HCT116 (cell line): ENCODE results near the gene AMBP. TPM values are rescaled to one million over a fixed set of nuclear protein-coding genes. Genes with fewer than 3 reads are reported as not detected.

Source experiments
- ATAC-seq: fragments of 200-7000 bp; cut with Tn5 transposase; 2 replicates; pipeline ENCODE4 v1.9.1; 2020; ENCODE audit warnings: mild to moderate bottlenecking, moderate library complexity
- BruUV-seq: library from RNA; stranded (reverse); fragments of 400-500 nt; replicated peaks from 2 replicates; lab custom pipeline; 2021; lab: Mats Ljungman, UMichigan
- CTCF ChIA-PET: fragments of 300-600 bp; sonication (Branson Sonifier 250); formaldehyde crosslinking; loops from one replicate; lab custom pipeline; 2021; ENCODE audit warnings: antibody characterized with exemption; lab: Charles Lee
- POLR2A ChIA-PET: fragments of 300-600, 350-600 bp; sonication (Branson Sonifier 250); formaldehyde crosslinking; loops from one replicate; lab custom pipeline; 2021; ENCODE audit warnings: antibody characterized with exemption; lab: Charles Lee
- RAD21 ChIA-PET, 2 experiments: fragments of 300-600 bp; sonication (Branson Sonifier 250); formaldehyde crosslinking; loops; one replicate each; lab custom pipeline; 2023; ENCODE audit warnings: low total read pairs in 2 of 2; ENCODE audit not compliant: uncharacterized antibody in 2 of 2, unreplicated experiment in 2 of 2, low non-redundant PET in 1 of 2; lab: Charles Lee
- DNase-seq: peaks from one replicate; pipeline ENCODE4 v3.0.0-alpha.2; 2010; ENCODE audit warnings: low read depth, low spot score
- H2AFZ ChIP-seq: fragments of 200-600 bp; shearing (Covaris generic), sonication (generic); 2 replicates; pipeline ENCODE4 v1.6.1; 2017; ENCODE audit warnings: low read depth, mixed run types, mixed read lengths, antibody characterized with exemption, low read length; ENCODE audit not compliant: poor library complexity, severe bottlenecking
- H3K27ac ChIP-seq: 2 replicates; pipeline ENCODE4 v1.5.1; 2012; ENCODE audit warnings: low read depth, low read length
- H3K27me3 ChIP-seq: fragments of 200-600 bp; sonication (generic); 2 replicates; pipeline ENCODE4 v1.6.1; 2016; ENCODE audit warnings: mixed run types, low read length, mixed read lengths; ENCODE audit not compliant: insufficient read depth
- H3K36me3 ChIP-seq, 2 experiments: fragments of 200-500 bp in 1 of 2; fragments of 200-600 bp in 1 of 2; sonication (Bioruptor generic) in 1 of 2; sonication (generic) in 1 of 2; 2 replicates each; pipeline versions ENCODE4 v1.5.1 to v1.6.1; 2014 to 2016; ENCODE audit warnings: low read length in 2 of 2, inconsistent platforms in 1 of 2, mixed read lengths in 1 of 2, mixed run types in 1 of 2; ENCODE audit not compliant: insufficient read depth in 2 of 2, control insufficient read depth in 1 of 2
- H3K4me1 ChIP-seq, 2 experiments: fragments of 200-600 bp in 1 of 2; sonication (generic) in 1 of 2; 2 replicates each; pipeline versions ENCODE4 v1.5.1 to v1.6.1; 2012 to 2017; ENCODE audit warnings: low read length in 2 of 2, inconsistent platforms in 1 of 2, mild to moderate bottlenecking in 1 of 2, mixed read lengths in 1 of 2, mixed run types in 1 of 2, moderate library complexity in 1 of 2; ENCODE audit not compliant: insufficient read depth in 2 of 2, control insufficient read depth in 1 of 2
- H3K4me2 ChIP-seq: fragments of 200-600 bp; sonication (generic); 2 replicates; pipeline ENCODE4 v1.6.1; 2017; ENCODE audit warnings: mixed run types, low read length, mixed read lengths
- H3K4me3 ChIP-seq, 2 experiments: fragments of 200-600 bp in 1 of 2; sonication (generic) in 1 of 2; replicated peaks in 1 of 2; 2 replicates each; pipeline ENCODE4 v1.5.1; 2011 to 2016; ENCODE audit warnings: low read length in 2 of 2, control low read depth in 1 of 2, low read depth in 1 of 2, mild to moderate bottlenecking in 1 of 2, mixed read lengths in 1 of 2, mixed run types in 1 of 2
- H3K79me2 ChIP-seq: fragments of 200-600 bp; sonication (generic); 2 replicates; pipeline ENCODE4 v1.6.1; 2017; ENCODE audit warnings: mild to moderate bottlenecking, mixed run types, low read length, moderate library complexity, mixed read lengths; ENCODE audit not compliant: insufficient read depth
- H3K9ac ChIP-seq: fragments of 200-600 bp; sonication (generic); 2 replicates; pipeline ENCODE4 v1.6.1; 2016; ENCODE audit warnings: low read length, mixed read lengths
- H3K9me2 ChIP-seq: fragments of 200-600 bp; sonication (generic), shearing (Covaris generic); 2 replicates; pipeline ENCODE4 v1.6.1; 2017; ENCODE audit warnings: mixed run types, mild to moderate bottlenecking, moderate library complexity; ENCODE audit not compliant: insufficient read depth
- H3K9me3 ChIP-seq, 2 experiments: fragments of 200-500 bp in 1 of 2; fragments of 200-600 bp in 1 of 2; sonication (Bioruptor generic) in 1 of 2; sonication (generic) in 1 of 2; 2 replicates each; pipeline ENCODE4 v1.6.1; 2014 to 2017; ENCODE audit warnings: low read length in 2 of 2, mixed read lengths in 2 of 2, inconsistent platforms in 1 of 2, low read depth in 1 of 2, mild to moderate bottlenecking in 1 of 2, mixed run types in 1 of 2, moderate library complexity in 1 of 2; ENCODE audit not compliant: control insufficient read depth in 1 of 2, insufficient read depth in 1 of 2
- H4K20me1 ChIP-seq: fragments of 200-600 bp; sonication (generic), shearing (Covaris generic); 2 replicates; pipeline ENCODE4 v1.6.1; 2017; ENCODE audit warnings: mixed run types, mild to moderate bottlenecking, moderate library complexity; ENCODE audit not compliant: insufficient read depth
- ATF3 ChIP-seq: IDR thresholded peaks from 2 replicates; pipeline ENCODE4 v1.6.1; 2012
- CEBPB ChIP-seq: IDR thresholded peaks from 2 replicates; pipeline ENCODE4 v1.6.1; 2012; ENCODE audit warnings: low read depth
- EGR1 ChIP-seq: IDR thresholded peaks from 2 replicates; pipeline ENCODE4 v1.6.1; 2012; ENCODE audit warnings: low read depth
- FOSL1 ChIP-seq: IDR thresholded peaks from 2 replicates; pipeline ENCODE4 v1.6.1; 2012; ENCODE audit warnings: low read depth
- RAD21 ChIP-seq: IDR thresholded peaks from 2 replicates; pipeline ENCODE4 v1.6.1; 2012; ENCODE audit warnings: low read depth, mild to moderate bottlenecking
- REST ChIP-seq: IDR thresholded peaks from 2 replicates; pipeline ENCODE4 v1.6.1; 2012; ENCODE audit warnings: low read depth
- SIN3A ChIP-seq: IDR thresholded peaks from 2 replicates; pipeline ENCODE4 v1.6.1; 2012; ENCODE audit warnings: low read depth
- SP1 ChIP-seq: IDR thresholded peaks from 2 replicates; pipeline ENCODE4 v1.6.1; 2012; ENCODE audit warnings: low read depth
- SRF ChIP-seq: IDR thresholded peaks from 2 replicates; pipeline ENCODE4 v1.6.1; 2012; ENCODE audit warnings: low read depth
- TCF7L2 ChIP-seq: IDR thresholded peaks from 2 replicates; pipeline ENCODE4 v1.7.0; 2011; ENCODE audit warnings: borderline replicate concordance, inconsistent platforms; ENCODE audit not compliant: insufficient read depth, insufficient read length; ENCODE audit errors: extremely low read depth
- ZFX ChIP-seq: fragments of 450-650 bp; IDR thresholded peaks from 2 replicates; pipeline ENCODE4 v1.6.1; 2017
- intact Hi-C: fragments of 100-400 bp; cut with micrococcal nuclease; formaldehyde crosslinking; loops from 2 replicates; pipeline ENCODE4 v1.10.0; 2022
- total RNA-seq: library from RNA; stranded (reverse); gene quantifications from one replicate; pipeline ENCODE4 v1.2.1, GENCODE V29; 2021; ENCODE audit not compliant: unreplicated experiment

The AMBP gene
- total RNA-seq, 1 experiment from 2014 or later, result 1.9 TPM

GRCh38 chr9:114027159-114027862 is 50.8 kb downstream of the AMBP start:
- 0 out of 4 replicates have a peak, but pooled peaks cover 0 to 4% of the 10 kb centered on the region in 2 experiments for H3K36me3 ChIP-seq
- peaks cover 0 to 5% of the 10 kb centered on the region in 2 experiments; a peak in 1 of 4 replicates for H3K9me3 ChIP-seq
- POLR2A ChIA-PET, result no interaction called here
- no peaks in the 10 kb centered on the region for H3K27me3 ChIP-seq
- BruUV-seq, result no TSS peak
- H3K27ac ChIP-seq, result no peak overlapping the region
- DNase-seq (no peak), ATAC-seq (no peak)
- H3K4me3 ChIP-seq, result no peak overlapping the region
- no peak overlapping the region for H3K4me2 ChIP-seq
- no peak overlapping the region for H3K9ac ChIP-seq
- H4K20me1 ChIP-seq, result no peaks in the 10 kb centered on the region
- H3K9me2 ChIP-seq, result no peaks in the 10 kb centered on the region
- TF ChIP-seq TCF7L2 (no peak), FOSL1 (no peak), REST (no peak)
- RAD21 ChIA-PET, result no interaction called here
- H3K79me2 ChIP-seq, result no peaks in the 10 kb centered on the region
- H2AFZ ChIP-seq, result no peak overlapping the region
- H3K4me1 ChIP-seq, result no peaks in the 10 kb centered on the region
- CTCF ChIA-PET, result no interaction called here
- intact Hi-C loops, result no loop called here

DNA sequence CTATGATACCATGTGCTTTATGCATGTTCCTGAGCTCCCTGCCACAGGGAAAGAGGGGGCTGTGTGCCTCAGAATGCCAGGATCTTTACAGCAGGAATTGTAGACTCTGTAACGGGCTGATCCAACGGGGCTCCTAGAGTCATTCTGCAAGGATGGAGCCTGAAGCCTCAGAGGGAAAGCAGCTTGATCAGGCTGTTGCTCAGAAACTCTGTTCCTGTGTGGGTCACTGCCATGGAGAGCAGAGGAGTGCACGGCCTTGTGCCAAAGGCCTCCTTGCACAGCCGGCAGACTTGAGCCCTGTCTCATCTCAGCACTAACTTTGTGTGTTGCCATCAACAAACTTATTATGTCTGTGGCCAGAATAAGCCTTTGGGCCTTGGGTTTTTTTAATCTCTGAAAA is 51.8 kb downstream of the AMBP start:
- ATAC-seq (no peak), DNase-seq (no peak)
- H3K9ac ChIP-seq, result no peak overlapping the region
- no peaks in the 10 kb centered on the region for H3K9me2 ChIP-seq
- ChIA-PET POLR2A (no interaction called here), RAD21 (no interaction called here), CTCF (no interaction called here)
- H2AFZ ChIP-seq, result no peak overlapping the region
- no TSS peak for BruUV-seq
- no peak overlapping the region for H3K4me2 ChIP-seq
- 0 out of 4 replicates have a peak, but pooled peaks cover 0 to 4% of the 10 kb centered on the region in 2 experiments for H3K36me3 ChIP-seq
- H3K79me2 ChIP-seq, result no peaks in the 10 kb centered on the region
- intact Hi-C loops, result no loop called here
- H3K27me3 ChIP-seq, result no peaks in the 10 kb centered on the region
- H3K4me3 ChIP-seq, result no peak overlapping the region
- no peak for TF ChIP-seq REST
- no peak for TF ChIP-seq SIN3A
- no peak for TF ChIP-seq CEBPB
- TF ChIP-seq ATF3, result no peak
- TF ChIP-seq ZFX, result no peak
- no peak for TF ChIP-seq RAD21
- TF ChIP-seq SP1, result no peak
- no peak for TF ChIP-seq EGR1
- TF ChIP-seq SRF, result no peak
- TF ChIP-seq FOSL1, result no peak
- no peaks in the 10 kb centered on the region for H3K4me1 ChIP-seq
- no peaks in the 10 kb centered on the region for H4K20me1 ChIP-seq
- no peak overlapping the region for H3K27ac ChIP-seq
- H3K9me3 ChIP-seq, result peaks cover 0 to 6% of the 10 kb centered on the region in 2 experiments; a peak in 1 of 4 replicates
